Fibroblast of lung (primary cell): ENCODE measurements around the gene MAGEA4. TPM values are rescaled to one million over a fixed set of nuclear protein-coding genes. Genes with fewer than 3 reads are reported as not detected.

ENCODE experiments used
- DNase-seq, 2 donors: peaks; one replicate each; pipeline versions ENCODE4 v3.0.0 to v3.0.0-alpha.2; 2010; ENCODE audit warnings: low read depth in 2 of 2
- H2AFZ ChIP-seq: 2 replicates; pipeline ENCODE4 v1.5.1; 2012; ENCODE audit warnings: low read length, control low read depth, inconsistent platforms
- H3K27ac ChIP-seq: 2 replicates; pipeline ENCODE4 v1.5.1; 2011; ENCODE audit warnings: low read length, control low read depth; ENCODE audit not compliant: insufficient read depth
- H3K27me3 ChIP-seq: 2 replicates; pipeline ENCODE4 v1.5.1; 2011; ENCODE audit warnings: mild to moderate bottlenecking, low read length; ENCODE audit not compliant: control insufficient read depth, insufficient read depth
- H3K36me3 ChIP-seq: 2 replicates; pipeline ENCODE4 v1.5.1; 2011; ENCODE audit warnings: low read length; ENCODE audit not compliant: control insufficient read depth, insufficient read depth
- H3K4me1 ChIP-seq: 2 replicates; pipeline ENCODE4 v1.5.1; 2011; ENCODE audit warnings: low read length; ENCODE audit not compliant: control insufficient read depth, insufficient read depth; ENCODE audit errors: extremely low read depth
- H3K4me2 ChIP-seq: 2 replicates; pipeline ENCODE4 v1.5.1; 2011; ENCODE audit warnings: low read length, control low read depth; ENCODE audit not compliant: insufficient read depth; ENCODE audit errors: extremely low read depth
- H3K4me3 ChIP-seq, 4 experiments: fragments of 200-600 bp in 1 of 4; sonication (generic) in 1 of 4; replicated peaks in 1 of 4; 2 replicates each; pipeline ENCODE4 v1.5.1; 2011 to 2016; ENCODE audit warnings: low read length in 4 of 4, low read depth in 3 of 4, mild to moderate bottlenecking in 3 of 4, control low read depth in 2 of 4, inconsistent platforms in 1 of 4, mixed read lengths in 1 of 4; ENCODE audit not compliant: insufficient read depth in 1 of 4; ENCODE audit errors: control extremely low read depth in 1 of 4
- H3K79me2 ChIP-seq: 2 replicates; pipeline ENCODE4 v1.5.1; 2012; ENCODE audit warnings: mild to moderate bottlenecking, low read length, inconsistent platforms; ENCODE audit not compliant: control insufficient read depth, insufficient read depth
- H3K9ac ChIP-seq: 2 replicates; pipeline ENCODE4 v1.5.1; 2011; ENCODE audit warnings: mild to moderate bottlenecking, low read length, control low read depth; ENCODE audit not compliant: insufficient read depth
- H3K9me3 ChIP-seq: 2 replicates; pipeline ENCODE4 v1.5.1; 2012; ENCODE audit warnings: low read depth, low read length; ENCODE audit not compliant: control insufficient read depth, insufficient read depth
- H4K20me1 ChIP-seq: 2 replicates; pipeline ENCODE4 v1.5.1; 2011; ENCODE audit warnings: low read length; ENCODE audit not compliant: control insufficient read depth, insufficient read depth; ENCODE audit errors: extremely low read depth
- EZH2 ChIP-seq: IDR thresholded peaks from 2 replicates; pipeline ENCODE4 v1.5.1; 2012; ENCODE audit warnings: low read length, control low read depth, mild to moderate bottlenecking; ENCODE audit errors: missing control alignments
- polyA plus RNA-seq, 2 donors: library from polyadenylated mRNA; depleted of rRNA in 1 of 2; stranded (reverse) in 1 of 2; unstranded in 1 of 2; fragments of >200 nt; gene quantifications; 2 replicates each; pipeline ENCODE4 v1.2.1, GENCODE V29; 2011 to 2012; ENCODE audit warnings: missing spikeins in 1 of 2
- total RNA-seq: library from RNA; depleted of rRNA; stranded (reverse); fragments of >200 nt; gene quantifications from 2 replicates; pipeline ENCODE4 v1.2.1, GENCODE V29; 2014
- TF ChIP-seq, protein P1 (sequence below), 2 donors: IDR thresholded peaks in 1 of 2; conservative IDR thresholded peaks in 1 of 2; 1 replicate in 1 of 2; 2 replicates in 1 of 2; pipeline ENCODE4 v1.5.1; 2011 to 2012; ENCODE audit warnings: low read length in 2 of 2, control low read depth in 1 of 2, inconsistent platforms in 1 of 2, low read depth in 1 of 2, mild to moderate bottlenecking in 1 of 2

Gene MAGEA4
- total and polyA plus RNA-seq, 2 donors (not counting 1 experiment from before 2014, with no cell fraction given) = not detected

DNA sequence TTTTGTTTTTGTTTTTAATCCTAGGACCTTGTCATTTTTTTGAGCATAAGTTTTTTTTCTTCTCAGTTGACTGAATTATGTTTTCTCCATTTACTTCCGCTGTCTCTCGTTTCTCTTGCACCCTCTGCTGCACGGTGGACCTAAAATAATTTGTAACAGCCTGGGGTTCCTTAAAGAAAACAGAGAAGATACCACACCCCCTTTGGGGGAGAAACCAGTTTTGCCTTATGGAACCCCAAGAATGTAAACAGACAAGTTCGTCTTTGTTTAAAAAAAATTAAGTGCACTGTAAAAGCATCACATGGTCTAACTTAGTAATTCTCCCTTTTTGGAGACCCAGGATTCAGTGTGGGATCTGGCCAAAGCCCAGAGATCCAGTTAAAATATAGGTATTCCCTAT lies 32.8 kb upstream of the MAGEA4 start:
- Histone ChIP-seq H2AFZ (no peak overlapping the region), H3K4me2 (no peak overlapping the region), H4K20me1 (no peaks in the 10 kb centered on the region), H3K9ac (no peak overlapping the region), H3K36me3 (no peaks in the 10 kb centered on the region), H3K4me1 (no peaks in the 10 kb centered on the region), H3K27ac (no peak overlapping the region), H3K4me3 (no peak overlapping the region), H3K27me3 (no peaks in the 10 kb centered on the region), H3K79me2 (no peaks in the 10 kb centered on the region), H3K9me3 (no peaks in the 10 kb centered on the region)
- DNase-seq = no peak
- no peak for TF ChIP-seq EZH2
- TF ChIP-seq, protein P1, sequence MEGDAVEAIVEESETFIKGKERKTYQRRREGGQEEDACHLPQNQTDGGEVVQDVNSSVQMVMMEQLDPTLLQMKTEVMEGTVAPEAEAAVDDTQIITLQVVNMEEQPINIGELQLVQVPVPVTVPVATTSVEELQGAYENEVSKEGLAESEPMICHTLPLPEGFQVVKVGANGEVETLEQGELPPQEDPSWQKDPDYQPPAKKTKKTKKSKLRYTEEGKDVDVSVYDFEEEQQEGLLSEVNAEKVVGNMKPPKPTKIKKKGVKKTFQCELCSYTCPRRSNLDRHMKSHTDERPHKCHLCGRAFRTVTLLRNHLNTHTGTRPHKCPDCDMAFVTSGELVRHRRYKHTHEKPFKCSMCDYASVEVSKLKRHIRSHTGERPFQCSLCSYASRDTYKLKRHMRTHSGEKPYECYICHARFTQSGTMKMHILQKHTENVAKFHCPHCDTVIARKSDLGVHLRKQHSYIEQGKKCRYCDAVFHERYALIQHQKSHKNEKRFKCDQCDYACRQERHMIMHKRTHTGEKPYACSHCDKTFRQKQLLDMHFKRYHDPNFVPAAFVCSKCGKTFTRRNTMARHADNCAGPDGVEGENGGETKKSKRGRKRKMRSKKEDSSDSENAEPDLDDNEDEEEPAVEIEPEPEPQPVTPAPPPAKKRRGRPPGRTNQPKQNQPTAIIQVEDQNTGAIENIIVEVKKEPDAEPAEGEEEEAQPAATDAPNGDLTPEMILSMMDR (conservative IDR thresholded peaks at IDR 0.05 in 1 of 2, IDR thresholded peaks at IDR 0.05 in 1 of 2; ENCODE audit: low read depth in 1 of 2, low read length in 2 of 2) = no peak

DNA sequence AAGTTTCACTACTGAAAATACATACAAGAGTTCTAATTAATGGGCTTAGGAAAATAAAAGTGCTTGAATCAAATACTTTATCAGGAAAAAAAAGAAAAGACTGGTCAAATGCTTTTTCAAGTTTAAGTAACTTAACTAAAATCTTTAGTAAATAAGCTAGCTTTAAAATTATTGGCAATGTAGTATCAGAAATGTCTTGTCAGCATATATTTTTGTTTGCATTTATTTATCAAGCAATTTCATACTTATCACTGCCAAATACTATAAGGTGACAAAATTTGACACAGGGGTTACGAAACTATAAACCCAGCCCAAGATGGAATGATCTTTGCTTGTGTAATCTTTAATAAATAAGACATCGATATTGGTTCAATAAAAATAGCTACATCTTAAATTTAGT lies 31.8 kb upstream of the MAGEA4 start:
- no peak for TF ChIP-seq EZH2
- TF ChIP-seq, protein P1 (conservative IDR thresholded peaks at IDR 0.05 in 1 of 2, IDR thresholded peaks at IDR 0.05 in 1 of 2; ENCODE audit: low read depth in 1 of 2, low read length in 2 of 2) = no peak
- Histone ChIP-seq H3K36me3 (no peaks in the 10 kb centered on the region), H3K9me3 (no peaks in the 10 kb centered on the region), H3K4me2 (no peak overlapping the region), H2AFZ (no peak overlapping the region), H3K27ac (no peak overlapping the region), H4K20me1 (no peaks in the 10 kb centered on the region), H3K9ac (no peak overlapping the region), H3K4me3 (no peak overlapping the region), H3K79me2 (no peaks in the 10 kb centered on the region), H3K4me1 (no peaks in the 10 kb centered on the region), H3K27me3 (no peaks in the 10 kb centered on the region)
- DNase-seq = no peak

DNA sequence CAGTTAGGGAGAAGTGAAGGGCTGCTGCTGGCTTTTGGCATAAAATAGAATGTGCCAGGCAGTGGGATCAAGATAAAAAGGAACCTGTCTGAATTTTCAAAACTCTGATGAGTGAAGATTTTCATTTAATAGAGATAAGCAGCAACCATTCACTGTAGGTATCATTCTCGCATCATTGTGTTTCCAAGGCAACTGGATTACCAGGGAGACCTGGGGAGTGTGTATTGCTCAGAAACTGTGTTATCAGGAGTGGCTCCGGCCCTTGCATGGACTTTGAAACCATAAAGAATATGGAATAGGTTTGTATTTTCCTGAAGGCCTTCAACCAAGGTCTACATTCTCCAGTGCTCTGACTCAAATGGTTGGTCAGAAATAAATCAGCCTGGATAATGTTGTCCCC lies 23.3 kb upstream of the MAGEA4 start:
- H3K9me3 ChIP-seq = no peaks in the 10 kb centered on the region
- H3K27ac ChIP-seq = no peak overlapping the region
- H3K4me2 ChIP-seq = no peak overlapping the region
- TF ChIP-seq EZH2 = no peak
- TF ChIP-seq, protein P1 (conservative IDR thresholded peaks at IDR 0.05 in 1 of 2, IDR thresholded peaks at IDR 0.05 in 1 of 2; ENCODE audit: low read depth in 1 of 2, low read length in 2 of 2) = no peak
- no peaks in the 10 kb centered on the region for H3K4me1 ChIP-seq
- H3K36me3 ChIP-seq = no peaks in the 10 kb centered on the region
- no peak overlapping the region for H2AFZ ChIP-seq
- H3K4me3 ChIP-seq = no peak overlapping the region
- H3K79me2 ChIP-seq = no peaks in the 10 kb centered on the region
- no peaks in the 10 kb centered on the region for H3K27me3 ChIP-seq
- no peak for DNase-seq
- no peak overlapping the region for H3K9ac ChIP-seq
- no peaks in the 10 kb centered on the region for H4K20me1 ChIP-seq
